Sciatic nerve (tissue), 2 donors: ENCODE results near the gene RNF111. TPM values are rescaled to one million over a fixed set of nuclear protein-coding genes. Genes with fewer than 3 reads are reported as not detected.

Source experiments
- ATAC-seq: fragments of 200-7000 bp; cut with Tn5 transposase; one replicate; pipeline ENCODE4 v1.9.1; 2020; ENCODE audit warnings: mild to moderate bottlenecking, moderate library complexity
- DNase-seq: peaks from one replicate; pipeline ENCODE4 v3.0.0-alpha.2; 2020; ENCODE audit warnings: low spot score
- intact Hi-C: fragments of 100-400 bp; cut with DNase I; formaldehyde crosslinking; loops from one replicate; pipeline ENCODE4 v1.14.2; 2022
- total RNA-seq: library from RNA; stranded (reverse); fragmentation: NEBNext Ultra II Directional; extraction: Animal tissue kit (Norgen Biotek cat#: 25700); gene quantifications from one replicate; pipeline ENCODE4 v1.2.1, GENCODE V29; 2021
- donor health status: DM: no; HTN: no; CAD: no.
- donor health status: DM: no; HTN: no; CAD: no.

RNF111 gene
- 43.6 TPM for total RNA-seq

GRCh38 chr15:58987491-58988005 lies at the start of gene RNF111:
TSS of gene RNF111 (plus strand) at chr15:58987663. CDS start at chr15:59030823, 43,160 bp downstream.
- DNase-seq = peak; percentile 92
- intact Hi-C loops = no loop called here
- peak; percentile 98 for ATAC-seq

- ATAC-seq (no peak), DNase-seq (no peak)
- intact Hi-C loops = no loop called here
Observed at GRCh38 chr15:58947179-58947578, 40.3 kb upstream of the RNF111 start.

- intact Hi-C loops = no loop called here
- DNase-seq (no peak), ATAC-seq (peak; percentile 30)
Observed at GRCh38 chr15:58951388-58952007, 36.0 kb upstream of the RNF111 start.

GRCh38 chr15:58952751-58953150 lies 34.7 kb upstream of the RNF111 start:
- intact Hi-C loops = no loop called here
- no peak for ATAC-seq
- no peak for DNase-seq

- ATAC-seq = peak; percentile 49
- no peak for DNase-seq
- intact Hi-C loops = no loop called here
Observed at GRCh38 chr15:58957101-58957973, 30.1 kb upstream of the RNF111 start.

GRCh38 chr15:58958811-58959210 lies 28.7 kb upstream of the RNF111 start:
- intact Hi-C loops = no loop called here
- no peak for ATAC-seq
- DNase-seq = no peak

GRCh38 chr15:58962136-58962535 lies 25.3 kb upstream of the RNF111 start:
- intact Hi-C loops = no loop called here
- no peak for ATAC-seq
- DNase-seq = no peak

GRCh38 chr15:58962662-58963565 lies 24.5 kb upstream of the RNF111 start:
- DNase-seq = no peak
- no peak for ATAC-seq
- intact Hi-C loops = no loop called here

- DNase-seq (no peak), ATAC-seq (no peak)
- intact Hi-C loops = no loop called here
Observed at GRCh38 chr15:58966698-58967097, 20.8 kb upstream of the RNF111 start.

- DNase-seq (no peak), ATAC-seq (no peak)
- intact Hi-C loops = no loop called here
Observed at GRCh38 chr15:58967479-58967878, 20.0 kb upstream of the RNF111 start.

- ATAC-seq (no peak), DNase-seq (no peak)
- intact Hi-C loops = loop anchor here (10.0 kb wide), 1 partner anchor 517 kb away; no protein-coding TSS in a partner anchor
Observed at GRCh38 chr15:58977887-58978286, 9.6 kb upstream of the RNF111 start.

- intact Hi-C loops = no loop called here
- no peak for ATAC-seq
- DNase-seq = no peak
Observed at GRCh38 chr15:58980351-58980939, 7.0 kb upstream of the RNF111 start.

- DNase-seq = no peak
- intact Hi-C loops = no loop called here
- no peak for ATAC-seq
Observed at GRCh38 chr15:58981808-58982475, 5.5 kb upstream of the RNF111 start.

- DNase-seq (no peak), ATAC-seq (no peak)
- intact Hi-C loops = no loop called here
Observed at GRCh38 chr15:58983261-58983660, 4.2 kb upstream of the RNF111 start.

GRCh38 chr15:58985443-58985842 lies 2.0 kb upstream of the RNF111 start:
- ATAC-seq (no peak), DNase-seq (no peak)
- intact Hi-C loops = no loop called here

GRCh38 chr15:58987036-58987435 lies 427 bp upstream of the RNF111 start:
- intact Hi-C loops = no loop called here
- ATAC-seq (no peak), DNase-seq (no peak)

- DNase-seq = peak; percentile 87
- ATAC-seq = peak; percentile 90
- intact Hi-C loops = no loop called here
Observed at GRCh38 chr15:58988006-58988785, 733 bp downstream of the RNF111 start.

- DNase-seq = no peak
- intact Hi-C loops = no loop called here
- ATAC-seq = no peak
Observed at GRCh38 chr15:58992181-58992580, 4.7 kb downstream of the RNF111 start.
